ENCODE measurements around the gene ENKUR.
A peak's percentile ranks its signal among the peaks of the same experiment; 100 is the strongest.

Gene ENKUR

GRCh38 chr10:25015828-25016375 lies at the start of gene ENKUR:
ENKUR (minus strand) TSS chr10:25016158; CDS start chr10:25015936, 222 bp downstream.
- peak; percentile 89 to 94 for DNase-seq (ENCODE audit: low read depth in 2 of 2)

- no peak for DNase-seq (ENCODE audit: low read depth in 2 of 2)
Observed at GRCh38 chr10:25064401-25064800, 48.4 kb upstream of the ENKUR start.

- no peak for DNase-seq (ENCODE audit: low read depth in 2 of 2)
Observed at GRCh38 chr10:25063644-25064043, 47.7 kb upstream of the ENKUR start.

DNA sequence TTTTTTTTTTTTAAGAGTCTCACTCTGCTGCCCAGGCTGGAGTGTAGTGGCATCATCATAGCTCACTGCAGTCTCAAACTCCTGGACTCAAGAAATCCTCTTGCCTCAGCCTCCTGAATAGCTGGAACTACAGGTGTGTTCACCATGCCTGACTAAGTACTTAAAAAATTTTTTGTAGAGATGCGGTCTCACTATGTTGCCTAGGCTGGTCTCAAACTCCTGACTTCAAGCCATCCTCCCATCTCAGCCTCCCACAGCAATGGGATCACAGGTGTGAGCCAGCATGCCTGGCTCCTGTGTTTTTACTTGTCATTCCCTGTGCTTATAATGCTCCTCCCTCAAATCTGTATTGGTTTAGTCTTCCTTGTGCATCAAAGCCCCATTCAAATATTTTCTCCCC lies 47.2 kb upstream of the ENKUR start:
- no peak for DNase-seq (ENCODE audit: low read depth in 2 of 2)

DNA sequence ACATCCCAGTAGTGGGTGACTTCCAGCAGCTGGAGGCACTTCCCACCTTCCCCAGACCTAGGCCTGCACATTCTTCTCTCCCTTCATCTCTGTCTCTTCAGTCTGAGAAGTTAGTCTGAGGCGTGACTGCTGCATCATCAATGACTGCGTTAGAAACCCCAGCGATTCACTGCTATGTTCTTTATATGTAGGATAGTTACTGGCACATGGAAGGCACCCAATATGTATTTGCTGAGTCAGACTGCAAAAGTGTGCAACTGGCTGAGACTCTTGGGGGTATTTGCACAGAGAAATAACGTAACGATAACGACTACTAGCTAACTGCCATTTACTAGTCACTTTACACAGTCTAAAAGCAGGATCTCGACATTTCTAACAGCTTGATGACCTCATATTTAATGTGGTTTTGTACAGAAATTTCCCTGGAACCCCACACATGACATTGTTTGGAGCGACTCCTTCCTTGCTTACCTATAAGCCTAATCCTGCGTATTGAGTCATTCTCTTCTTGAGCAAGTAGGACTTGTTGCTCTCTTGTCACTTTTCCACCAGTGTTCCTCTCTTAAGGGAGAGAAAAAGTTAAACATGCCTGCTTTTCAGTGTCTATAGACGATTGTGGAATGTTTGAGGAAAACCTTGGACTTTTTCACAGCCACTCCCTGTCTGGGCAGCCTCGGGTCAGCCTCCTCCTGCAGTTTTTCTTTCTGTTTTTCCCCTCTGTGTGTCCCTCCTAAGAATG lies 45.9 kb upstream of the ENKUR start:
- DNase-seq (ENCODE audit: low read depth in 2 of 2), result no peak

DNA sequence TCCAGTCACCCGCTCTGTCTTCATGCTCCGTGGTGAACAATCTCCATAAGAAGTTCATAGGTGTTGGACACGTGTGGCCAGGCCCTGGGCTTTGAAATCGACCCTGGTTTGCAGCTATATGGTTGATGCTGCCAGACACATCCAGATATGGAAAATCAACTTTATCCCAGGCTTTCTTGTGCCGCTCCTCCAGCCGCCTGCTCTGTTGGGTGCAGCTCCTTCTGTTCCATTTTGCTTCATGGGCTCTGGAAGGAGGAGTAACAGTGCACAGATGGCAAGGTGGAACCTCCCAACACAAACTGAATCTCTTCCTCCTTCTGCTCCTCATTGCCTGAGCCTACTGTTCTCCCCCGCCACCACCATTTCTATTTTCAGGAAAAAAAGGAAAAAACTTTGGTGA lies 45.2 kb upstream of the ENKUR start:
- no peak for DNase-seq (ENCODE audit: low read depth in 2 of 2)

GRCh38 chr10:25059990-25060389 lies 44.0 kb upstream of the ENKUR start:
- no peak for DNase-seq (ENCODE audit: low read depth in 2 of 2)

GRCh38 chr10:25057886-25058285 lies 41.9 kb upstream of the ENKUR start:
- no peak for DNase-seq (ENCODE audit: low read depth in 2 of 2)

DNA sequence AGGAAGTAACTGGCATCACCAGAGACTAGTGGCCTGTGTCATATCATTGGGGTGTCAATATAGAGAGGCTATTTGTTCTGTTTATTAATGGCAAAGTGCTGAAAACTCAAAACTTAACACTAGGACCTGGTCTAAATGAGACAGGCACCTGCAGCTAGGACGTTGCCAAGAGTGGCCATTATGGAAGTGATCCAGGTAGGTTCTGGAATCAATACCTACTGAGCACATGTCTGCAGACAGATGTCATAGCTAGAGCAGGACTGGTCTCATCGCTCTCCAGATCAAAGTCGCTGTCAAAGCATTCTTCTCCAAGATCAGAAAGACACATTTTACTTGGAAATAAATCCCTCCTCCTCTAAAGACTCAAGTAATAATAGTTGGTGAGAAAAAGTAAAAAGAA lies 40.8 kb upstream of the ENKUR start:
- DNase-seq (ENCODE audit: low read depth in 2 of 2), result no peak

DNA sequence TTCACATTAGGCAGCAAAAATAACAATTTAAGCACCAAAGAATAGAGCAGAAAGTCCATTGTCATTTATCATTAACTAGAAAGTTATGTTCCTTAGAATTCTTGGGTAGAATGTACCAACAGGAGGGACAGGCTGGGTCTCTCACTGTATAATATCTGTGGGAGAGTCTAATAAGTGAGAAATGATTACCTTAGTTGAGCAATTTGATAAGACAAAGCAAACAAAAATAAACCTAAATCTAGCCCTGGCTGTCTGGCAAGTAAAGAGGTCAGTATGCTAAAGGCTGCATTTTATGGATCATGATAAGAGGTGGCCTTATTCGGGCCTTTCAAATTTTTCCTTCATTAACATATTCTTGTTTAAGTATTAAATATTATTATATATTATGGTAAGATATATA lies 36.1 kb upstream of the ENKUR start:
- DNase-seq (ENCODE audit: low read depth in 2 of 2), result no peak

GRCh38 chr10:25050402-25050801 lies 34.4 kb upstream of the ENKUR start:
- no peak for DNase-seq (ENCODE audit: low read depth in 2 of 2)

DNA sequence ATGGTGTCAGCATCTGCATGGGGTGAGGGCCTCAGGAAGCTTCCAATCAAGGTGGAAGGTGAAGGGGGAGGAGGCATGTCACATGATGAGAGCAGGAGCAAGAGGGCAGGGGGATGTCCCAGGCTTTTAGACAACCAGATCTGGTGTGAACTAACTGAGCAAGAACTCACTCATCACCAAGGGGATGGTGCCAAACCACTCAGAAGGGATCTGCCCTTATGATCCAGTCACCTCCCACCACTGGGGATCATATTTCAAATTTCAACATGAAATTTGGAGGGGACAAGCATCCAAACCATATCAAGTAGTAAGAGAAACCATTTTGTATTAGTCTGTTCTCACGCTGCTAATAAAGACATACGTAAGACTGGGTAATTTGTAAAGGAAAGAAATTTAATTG lies 34.0 kb upstream of the ENKUR start:
- DNase-seq (ENCODE audit: low read depth in 2 of 2), result no peak

DNA sequence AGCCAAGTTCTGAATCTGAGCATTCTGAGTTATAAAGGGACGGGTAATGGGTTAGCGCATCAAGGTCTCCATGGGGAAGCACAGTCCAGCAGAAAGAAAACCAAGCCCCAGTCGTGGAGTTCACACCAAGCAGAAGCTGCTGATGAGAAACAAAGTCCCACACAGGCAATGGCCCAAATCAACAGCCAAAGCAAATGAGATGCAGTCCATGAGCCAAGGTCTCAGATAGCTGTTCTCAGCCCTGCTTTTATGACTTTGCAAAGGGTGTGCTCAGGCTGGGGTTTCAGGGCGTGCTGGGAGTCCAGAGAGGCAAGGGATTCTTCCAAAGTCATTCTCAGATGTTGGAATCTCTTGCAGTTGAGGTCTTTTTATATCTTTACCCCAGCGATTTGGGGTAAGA lies 32.5 kb upstream of the ENKUR start:
- DNase-seq (ENCODE audit: low read depth in 2 of 2), result no peak

DNA sequence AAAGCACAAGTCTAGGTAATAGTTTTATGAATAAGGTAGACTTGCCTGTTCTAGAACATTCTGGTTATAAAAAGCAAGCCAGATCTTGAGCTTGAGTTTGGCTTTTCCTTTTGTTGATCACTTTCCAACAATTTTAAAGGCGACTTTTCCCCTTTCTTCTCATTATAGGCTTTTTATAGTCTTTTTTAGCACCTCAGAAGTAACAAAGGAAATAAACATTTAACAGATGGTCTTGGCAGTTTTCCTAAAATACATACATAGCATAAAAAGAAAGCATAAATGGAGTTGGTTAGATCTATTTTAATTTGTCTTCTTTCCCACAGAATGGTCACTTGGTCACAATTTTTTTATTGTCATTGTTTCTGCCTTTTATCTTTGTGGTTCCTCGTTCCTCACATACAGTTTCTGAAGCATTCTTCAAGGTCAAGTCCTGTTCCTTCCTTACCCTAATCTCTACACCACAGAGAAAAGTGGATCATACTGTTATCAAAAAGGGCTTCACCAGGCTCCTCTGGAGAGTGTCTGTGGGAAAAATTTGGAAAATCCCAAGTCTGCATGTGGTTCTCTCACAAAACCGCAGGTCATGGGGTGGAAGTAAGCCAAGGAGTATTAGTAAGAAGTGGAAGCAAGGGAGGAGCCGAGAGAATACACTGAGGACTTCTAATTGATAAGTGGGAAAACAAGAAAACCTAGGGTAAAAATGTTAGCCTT lies 31.8 kb upstream of the ENKUR start:
- DNase-seq (ENCODE audit: low read depth in 2 of 2), result no peak

DNA sequence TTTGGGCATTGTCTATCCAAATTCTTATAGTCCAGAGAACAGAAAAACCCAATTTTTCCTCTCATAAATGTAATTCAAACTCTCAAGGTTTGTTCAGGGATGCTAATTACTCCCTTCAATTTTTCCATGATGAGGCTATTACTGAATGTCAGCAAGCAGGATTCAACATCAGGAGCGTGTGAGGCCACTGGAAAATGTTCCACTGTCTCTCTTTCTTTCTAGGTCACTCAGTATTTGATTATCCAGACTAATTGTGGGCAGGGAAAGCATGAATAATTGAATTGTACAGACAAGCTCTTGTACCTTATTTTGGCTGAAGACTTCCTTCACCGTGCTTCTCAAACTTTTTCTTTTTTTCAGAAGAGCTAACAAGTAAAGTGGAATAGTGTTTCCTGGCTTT lies 31.1 kb upstream of the ENKUR start:
- no peak for DNase-seq (ENCODE audit: low read depth in 2 of 2)

GRCh38 chr10:25046641-25047040 lies 30.7 kb upstream of the ENKUR start:
- no peak for DNase-seq (ENCODE audit: low read depth in 2 of 2)

GRCh38 chr10:25039531-25039930 lies 23.6 kb upstream of the ENKUR start:
- DNase-seq (ENCODE audit: low read depth in 2 of 2), result no peak

GRCh38 chr10:25038325-25038724 lies 22.4 kb upstream of the ENKUR start:
- DNase-seq (ENCODE audit: low read depth in 2 of 2), result no peak

DNA sequence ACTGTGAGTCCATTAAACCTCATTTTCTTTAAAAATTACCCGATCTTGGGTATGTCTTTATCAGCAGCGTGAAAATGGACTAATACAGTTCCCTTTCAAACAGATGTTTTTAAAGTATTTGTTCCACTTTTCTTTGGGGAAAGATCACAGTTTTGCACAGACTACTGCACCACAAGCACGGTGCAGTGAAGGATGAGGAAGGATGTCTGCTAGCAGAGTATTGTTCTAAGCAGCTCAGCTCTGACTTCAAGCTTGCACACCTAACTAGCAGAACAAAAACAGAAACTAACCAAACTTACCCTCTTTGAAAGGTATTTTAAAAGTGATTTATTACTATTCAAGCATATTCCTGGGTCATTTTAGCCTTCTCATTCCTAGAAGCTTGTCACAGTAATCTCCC lies 20.4 kb upstream of the ENKUR start:
- DNase-seq (ENCODE audit: low read depth in 2 of 2), result no peak

DNA sequence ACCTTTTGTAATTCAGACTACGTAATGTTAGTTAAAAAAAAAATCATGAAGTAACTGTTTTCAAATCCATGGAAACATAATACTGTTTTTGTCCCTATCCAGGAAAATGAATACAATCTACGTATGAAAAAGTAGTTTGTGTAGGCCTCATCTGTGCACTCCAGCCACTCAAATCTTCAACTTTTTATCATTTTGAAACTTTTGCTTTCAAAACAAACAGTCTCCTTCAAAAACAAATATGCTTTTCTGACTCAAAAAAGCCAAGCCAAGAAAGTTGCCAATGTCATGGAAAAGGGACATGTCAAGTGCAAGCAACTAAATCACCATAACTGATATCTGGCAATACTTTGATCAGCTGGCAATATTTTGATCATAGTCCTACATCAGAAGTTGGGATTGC lies 13.6 kb upstream of the ENKUR start:
- DNase-seq (ENCODE audit: low read depth in 2 of 2), result no peak

- no peak for DNase-seq (ENCODE audit: low read depth in 2 of 2)
Observed at GRCh38 chr10:25028711-25029110, 12.8 kb upstream of the ENKUR start.

DNA sequence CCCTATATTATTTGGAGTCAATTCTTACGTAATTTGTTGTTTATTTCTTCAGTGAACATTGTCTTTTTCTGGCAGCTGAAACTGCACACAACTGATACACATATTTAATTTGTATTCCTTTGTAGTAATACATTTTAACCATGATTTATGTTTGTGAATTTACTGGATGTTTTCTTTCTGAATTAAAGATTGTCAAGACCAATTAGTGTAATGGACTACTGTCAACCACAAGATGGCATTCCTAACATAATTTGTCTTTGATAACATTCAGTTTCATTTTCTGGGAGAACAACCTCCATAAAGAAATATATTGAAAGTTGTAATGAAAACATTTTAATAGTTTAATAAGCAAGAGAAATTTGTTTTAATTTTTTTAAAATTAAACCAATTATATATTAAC lies 10.5 kb upstream of the ENKUR start:
- DNase-seq (ENCODE audit: low read depth in 2 of 2), result no peak

DNA sequence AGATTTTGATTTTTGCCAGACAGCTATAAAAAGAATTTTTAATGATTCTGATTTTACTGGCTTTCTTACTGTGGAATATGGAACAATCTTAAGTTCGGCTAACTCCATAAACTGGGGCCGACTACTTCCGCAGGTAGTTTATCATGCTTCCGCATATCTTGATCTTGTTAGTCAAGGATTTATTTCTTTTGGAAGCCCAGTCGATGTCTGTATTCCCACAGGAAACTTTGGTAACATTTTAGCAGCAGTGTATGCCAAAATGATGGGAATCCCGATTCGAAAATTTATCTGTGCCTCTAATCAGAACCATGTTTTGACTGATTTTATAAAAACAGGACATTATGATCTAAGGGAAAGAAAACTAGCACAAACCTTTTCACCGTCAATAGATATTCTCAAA lies 8.6 kb upstream of the ENKUR start:
- no peak for DNase-seq (ENCODE audit: low read depth in 2 of 2)
